Chondrocyte (in vitro differentiated cells): ENCODE data around the gene IGSF5. TPM values are rescaled to one million over a fixed set of nuclear protein-coding genes. Genes with fewer than 3 reads are reported as not detected.
"Not testable (repeated sequence)": the region's sequence is repeated elsewhere in the genome, so short reads cannot be mapped to it uniquely, and the experiment has no call there.

Experiments used
- DNase-seq: peaks from one replicate; pipeline ENCODE4 v3.0.0; 2021; ENCODE audit warnings: mixed read lengths, low spot score
- H3K27ac Mint-ChIP-seq: one replicate; pipeline ENCODE4 v1.8.0; 2021; ENCODE audit warnings: mild to moderate bottlenecking, moderate library complexity, mixed read lengths; ENCODE audit not compliant: unreplicated experiment
- H3K27me3 Mint-ChIP-seq: 2 replicates; pipeline ENCODE4 v1.8.0; 2021; ENCODE audit warnings: low read depth, mixed read lengths
- H3K36me3 Mint-ChIP-seq: 2 replicates; pipeline ENCODE4 v1.8.0; 2021; ENCODE audit warnings: low read depth, mixed read lengths
- H3K4me1 Mint-ChIP-seq: 2 replicates; pipeline ENCODE4 v1.8.0; 2021; ENCODE audit warnings: low read depth, mild to moderate bottlenecking, mixed read lengths
- H3K4me3 Mint-ChIP-seq: one replicate; pipeline ENCODE4 v1.8.0; 2021; ENCODE audit warnings: mild to moderate bottlenecking, moderate library complexity, mixed read lengths; ENCODE audit not compliant: unreplicated experiment
- H3K9me3 Mint-ChIP-seq: 2 replicates; pipeline ENCODE4 v1.8.0; 2021; ENCODE audit warnings: low read depth, mixed read lengths
- total RNA-seq: library from RNA; stranded (reverse); gene quantifications from 3 replicates; pipeline ENCODE4 v1.2.1, GENCODE V29; 2021
- TF ChIP-seq, protein P1 (sequence below): fragments of 200-600 bp; sonication (generic); IDR thresholded peaks from 2 replicates; pipeline ENCODE4 v1.5.0; 2021; ENCODE audit warnings: antibody characterized with exemption, mild to moderate bottlenecking, moderate library complexity

IGSF5 gene
- total RNA-seq, 1 donor from 2014 or later, result not detected

- DNase-seq, result no peak
- H3K27ac Mint-ChIP-seq, result no peak overlapping the region
- H3K4me3 Mint-ChIP-seq, result no peak overlapping the region
- H3K4me1 Mint-ChIP-seq, result no peaks in the 10 kb centered on the region
- no peaks in the 10 kb centered on the region for H3K36me3 Mint-ChIP-seq
- no peaks in the 10 kb centered on the region for H3K9me3 Mint-ChIP-seq
- TF ChIP-seq, protein P1, sequence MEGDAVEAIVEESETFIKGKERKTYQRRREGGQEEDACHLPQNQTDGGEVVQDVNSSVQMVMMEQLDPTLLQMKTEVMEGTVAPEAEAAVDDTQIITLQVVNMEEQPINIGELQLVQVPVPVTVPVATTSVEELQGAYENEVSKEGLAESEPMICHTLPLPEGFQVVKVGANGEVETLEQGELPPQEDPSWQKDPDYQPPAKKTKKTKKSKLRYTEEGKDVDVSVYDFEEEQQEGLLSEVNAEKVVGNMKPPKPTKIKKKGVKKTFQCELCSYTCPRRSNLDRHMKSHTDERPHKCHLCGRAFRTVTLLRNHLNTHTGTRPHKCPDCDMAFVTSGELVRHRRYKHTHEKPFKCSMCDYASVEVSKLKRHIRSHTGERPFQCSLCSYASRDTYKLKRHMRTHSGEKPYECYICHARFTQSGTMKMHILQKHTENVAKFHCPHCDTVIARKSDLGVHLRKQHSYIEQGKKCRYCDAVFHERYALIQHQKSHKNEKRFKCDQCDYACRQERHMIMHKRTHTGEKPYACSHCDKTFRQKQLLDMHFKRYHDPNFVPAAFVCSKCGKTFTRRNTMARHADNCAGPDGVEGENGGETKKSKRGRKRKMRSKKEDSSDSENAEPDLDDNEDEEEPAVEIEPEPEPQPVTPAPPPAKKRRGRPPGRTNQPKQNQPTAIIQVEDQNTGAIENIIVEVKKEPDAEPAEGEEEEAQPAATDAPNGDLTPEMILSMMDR, result no peak
- no peaks in the 10 kb centered on the region for H3K27me3 Mint-ChIP-seq
Observed at GRCh38 chr21:39737376-39738000, 7.5 kb upstream of the IGSF5 start.

GRCh38 chr21:39738566-39738965 lies 6.4 kb upstream of the IGSF5 start:
- no peaks in the 10 kb centered on the region for H3K9me3 Mint-ChIP-seq
- H3K36me3 Mint-ChIP-seq, result no peaks in the 10 kb centered on the region
- H3K27me3 Mint-ChIP-seq, result no peaks in the 10 kb centered on the region
- no peak overlapping the region for H3K27ac Mint-ChIP-seq
- H3K4me1 Mint-ChIP-seq, result no peaks in the 10 kb centered on the region
- TF ChIP-seq, protein P1, result no peak
- no peak for DNase-seq
- no peak overlapping the region for H3K4me3 Mint-ChIP-seq

DNA sequence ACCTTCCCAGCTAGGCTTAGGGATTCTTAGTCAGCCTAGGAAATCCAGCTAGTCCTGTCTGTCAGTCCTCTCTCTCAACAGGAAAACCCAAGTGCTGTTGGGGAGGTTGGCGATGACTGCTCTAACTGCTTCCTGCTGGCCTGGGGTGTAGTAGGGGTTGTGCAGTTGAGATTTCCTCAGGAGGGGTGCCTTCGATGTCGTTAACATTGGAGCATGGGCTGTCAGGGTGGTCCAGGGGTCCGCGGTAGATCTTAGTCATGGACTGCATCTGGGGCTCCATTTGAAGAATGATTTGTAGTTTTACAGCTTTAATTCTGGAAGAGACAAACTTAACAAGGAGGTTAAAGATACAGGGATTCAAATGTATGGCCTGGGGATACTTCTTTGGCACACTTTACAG lies 5.5 kb upstream of the IGSF5 start:
- not testable (repeated sequence) for DNase-seq, H3K27me3 Mint-ChIP-seq, H3K4me3 Mint-ChIP-seq, H3K27ac Mint-ChIP-seq, H3K4me1 Mint-ChIP-seq, H3K9me3 Mint-ChIP-seq, H3K36me3 Mint-ChIP-seq

GRCh38 chr21:39742561-39742960 lies 2.4 kb upstream of the IGSF5 start:
- H3K4me3 Mint-ChIP-seq, H3K27me3 Mint-ChIP-seq, H3K4me1 Mint-ChIP-seq, H3K36me3 Mint-ChIP-seq, H3K9me3 Mint-ChIP-seq, H3K27ac Mint-ChIP-seq, DNase-seq: not testable (repeated sequence)

- not testable (repeated sequence) for H3K9me3 Mint-ChIP-seq, H3K4me1 Mint-ChIP-seq, H3K4me3 Mint-ChIP-seq, H3K27ac Mint-ChIP-seq, DNase-seq, H3K27me3 Mint-ChIP-seq, H3K36me3 Mint-ChIP-seq
Observed at GRCh38 chr21:39745332-39745731, 349 bp downstream of the IGSF5 start.

DNA sequence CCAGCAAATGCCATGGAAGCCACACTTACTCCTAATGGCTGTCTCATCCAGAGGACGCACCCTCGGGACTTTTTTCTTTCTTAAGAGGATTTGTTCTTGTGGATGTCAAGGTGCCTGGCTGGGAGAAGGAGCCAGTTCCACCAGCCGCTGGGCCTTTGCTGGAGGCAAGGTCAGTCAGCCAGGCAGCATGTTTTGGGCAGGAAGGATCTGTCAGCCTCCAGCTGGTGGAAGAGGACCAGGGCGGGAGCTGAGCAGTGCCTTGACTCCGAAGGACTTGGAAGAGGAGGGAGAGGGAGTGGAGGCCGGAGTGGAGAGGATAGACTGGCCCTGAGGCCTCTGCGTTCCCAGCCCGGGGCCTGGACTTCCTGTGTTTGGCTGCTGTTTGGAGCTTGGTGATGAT lies 5.7 kb downstream of the IGSF5 start:
- Mint-ChIP-seq H3K4me1 (no peaks in the 10 kb centered on the region), H3K9me3 (peaks cover 23% of the 10 kb centered on the region), H3K4me3 (no peak overlapping the region), H3K27me3 (no peaks in the 10 kb centered on the region), H3K27ac (no peak overlapping the region), H3K36me3 (no peaks in the 10 kb centered on the region)
- TF ChIP-seq, protein P1, result no peak
- DNase-seq, result no peak

DNA sequence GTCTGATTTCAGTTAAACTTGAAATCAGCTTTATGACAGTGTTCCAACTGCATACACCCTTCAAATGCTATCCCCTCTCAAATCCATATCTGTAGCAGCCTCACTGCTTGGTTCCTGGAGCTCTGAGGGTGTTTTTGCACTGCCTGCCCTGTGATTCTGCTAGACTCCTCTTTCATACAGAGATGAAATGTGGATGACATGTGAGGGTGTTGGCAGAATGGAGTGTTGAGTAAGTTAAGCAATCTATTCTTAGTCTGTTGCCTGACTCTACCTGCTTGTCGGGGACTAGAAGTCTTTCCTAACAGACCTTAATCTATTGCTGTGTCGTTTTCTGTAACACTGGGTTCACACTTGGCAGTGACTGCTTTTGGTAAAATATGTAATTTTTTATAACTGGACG lies 9.8 kb downstream of the IGSF5 start:
- H3K9me3 Mint-ChIP-seq, result peaks cover 27% of the 10 kb centered on the region
- no peaks in the 10 kb centered on the region for H3K36me3 Mint-ChIP-seq
- TF ChIP-seq, protein P1, result no peak
- no peaks in the 10 kb centered on the region for H3K27me3 Mint-ChIP-seq
- H3K27ac Mint-ChIP-seq, result no peak overlapping the region
- H3K4me3 Mint-ChIP-seq, result no peak overlapping the region
- no peaks in the 10 kb centered on the region for H3K4me1 Mint-ChIP-seq
- no peak for DNase-seq
